ENCODE results near the gene CLASRP.
A peak's percentile ranks its signal among the peaks of the same experiment; 100 is the strongest.
"Not testable (repeated sequence)": the region's sequence is repeated elsewhere in the genome, so short reads cannot be mapped to it uniquely, and the experiment has no call there.

CLASRP gene

GRCh38 chr19:45117671-45118070 is 78.8 kb downstream of the CLASRP start:
- Histone ChIP-seq H3K4me3 (ENCODE audit: insufficient read depth, low read length, poor library complexity, severe bottlenecking) (no peak overlapping the region), H2AFZ (ENCODE audit: low read depth, low read length, severe bottlenecking) (no peak overlapping the region)

GRCh38 chr19:45118106-45118505 is 79.3 kb downstream of the CLASRP start:
- Histone ChIP-seq H3K4me2 (ENCODE audit: low read depth, low read length, poor library complexity, severe bottlenecking) (peak overlapping the region; percentile 24), H3F3A (ENCODE audit: insufficient read depth) (0 out of 2 replicates have a peak, but pooled peaks cover 7% of the 10 kb centered on the region), H3K36me3 (ENCODE audit: low read length) (no peaks in the 10 kb centered on the region), H3K27ac (ENCODE audit: low read depth, low read length) (peak overlapping the region; percentile 48), H3K79me2 (ENCODE audit: insufficient read depth, low read length) (peaks cover 42% of the 10 kb centered on the region; the same call in 1 of the 2 replicates), H3K27me3 (ENCODE audit: low read length) (no peaks in the 10 kb centered on the region), H3K4me3 (ENCODE audit: insufficient read depth, low read length, poor library complexity, severe bottlenecking) (no peak overlapping the region), H3K9me3 (ENCODE audit: insufficient read depth, low read length) (no peaks in the 10 kb centered on the region), H2AFZ (ENCODE audit: low read depth, low read length, severe bottlenecking) (no peak overlapping the region), H4K20me1 (ENCODE audit: low read depth, low read length) (peaks cover 7% of the 10 kb centered on the region), H3K9ac (ENCODE audit: low read length) (no peak overlapping the region), H3K9me2 (replicated peaks; ENCODE audit: insufficient read depth, low read length) (no peaks in the 10 kb centered on the region)
- TF ChIP-seq EZH2phosphoT487 (conservative IDR thresholded peaks at IDR 0.05; ENCODE audit: low read length): no peak
- TF ChIP-seq CTCF (IDR thresholded peaks at IDR 0.05; ENCODE audit: insufficient read depth, low read length, poor library complexity, severe bottlenecking): no peak

More at GRCh38 chr19:45117671-45118070, 78.8 kb downstream of the CLASRP start:
- H4K20me1 ChIP-seq (ENCODE audit: low read depth, low read length): peaks cover 7% of the 10 kb centered on the region
- no peak overlapping the region for H3K27ac ChIP-seq (ENCODE audit: low read depth, low read length)
- H3K9me3 ChIP-seq (ENCODE audit: insufficient read depth, low read length): no peaks in the 10 kb centered on the region
- H3K36me3 ChIP-seq (ENCODE audit: low read length): no peaks in the 10 kb centered on the region
- TF ChIP-seq CTCF (IDR thresholded peaks at IDR 0.05; ENCODE audit: insufficient read depth, low read length, poor library complexity, severe bottlenecking) (no peak), EZH2phosphoT487 (conservative IDR thresholded peaks at IDR 0.05; ENCODE audit: low read length) (no peak)
- H3K79me2 ChIP-seq (ENCODE audit: insufficient read depth, low read length): peaks cover 45% of the 10 kb centered on the region; the same call in 1 of the 2 replicates
- no peak overlapping the region for H3K9ac ChIP-seq (ENCODE audit: low read length)
- H3K9me2 ChIP-seq (replicated peaks; ENCODE audit: insufficient read depth, low read length): no peaks in the 10 kb centered on the region
- H3F3A ChIP-seq (ENCODE audit: insufficient read depth): 0 out of 2 replicates have a peak, but pooled peaks cover 7% of the 10 kb centered on the region
- H3K27me3 ChIP-seq (ENCODE audit: low read length): no peaks in the 10 kb centered on the region
- H3K4me2 ChIP-seq (ENCODE audit: low read depth, low read length, poor library complexity, severe bottlenecking): no peak overlapping the region

- Histone ChIP-seq H3K27ac (ENCODE audit: low read depth, low read length) (peak overlapping the region; percentile 48), H3K9ac (ENCODE audit: low read length) (0 out of 2 replicates have a peak overlapping the region, but pooled peaks have one; percentile 12), H3K4me2 (ENCODE audit: low read depth, low read length, poor library complexity, severe bottlenecking) (peak overlapping the region; percentile 24), H3K79me2 (ENCODE audit: insufficient read depth, low read length) (peaks cover 41% of the 10 kb centered on the region; the same call in 1 of the 2 replicates)
- H3K9me2 ChIP-seq (replicated peaks; ENCODE audit: insufficient read depth, low read length); H3K27me3 ChIP-seq (ENCODE audit: low read length); H3K9me3 ChIP-seq (ENCODE audit: insufficient read depth, low read length); H2AFZ ChIP-seq (ENCODE audit: low read depth, low read length, severe bottlenecking); H3F3A ChIP-seq (ENCODE audit: insufficient read depth); H3K4me3 ChIP-seq (ENCODE audit: insufficient read depth, low read length, poor library complexity, severe bottlenecking); H3K36me3 ChIP-seq (ENCODE audit: low read length); H4K20me1 ChIP-seq (ENCODE audit: low read depth, low read length): not testable (repeated sequence)
Measured at GRCh38 chr19:45118591-45119355, 79.9 kb downstream of the CLASRP start.

- H3K36me3 ChIP-seq (ENCODE audit: low read length): no peaks in the 10 kb centered on the region
- H3K79me2 ChIP-seq (ENCODE audit: insufficient read depth, low read length): peaks cover 38% of the 10 kb centered on the region; the same call in 1 of the 2 replicates
- no peak overlapping the region for H3K9ac ChIP-seq (ENCODE audit: low read length)
- no peak overlapping the region for H3K27ac ChIP-seq (ENCODE audit: low read depth, low read length)
- no peak overlapping the region for H2AFZ ChIP-seq (ENCODE audit: low read depth, low read length, severe bottlenecking)
- peaks cover 7% of the 10 kb centered on the region for H4K20me1 ChIP-seq (ENCODE audit: low read depth, low read length)
- no peak for TF ChIP-seq CTCF (IDR thresholded peaks at IDR 0.05; ENCODE audit: insufficient read depth, low read length, poor library complexity, severe bottlenecking)
- no peak for TF ChIP-seq EZH2phosphoT487 (conservative IDR thresholded peaks at IDR 0.05; ENCODE audit: low read length)
- H3K4me2 ChIP-seq (ENCODE audit: low read depth, low read length, poor library complexity, severe bottlenecking): peak overlapping the region; percentile 24
- H3K9me2 ChIP-seq (replicated peaks; ENCODE audit: insufficient read depth, low read length): no peaks in the 10 kb centered on the region
- no peak overlapping the region for H3K4me3 ChIP-seq (ENCODE audit: insufficient read depth, low read length, poor library complexity, severe bottlenecking)
- no peaks in the 10 kb centered on the region for H3K9me3 ChIP-seq (ENCODE audit: insufficient read depth, low read length)
- H3F3A ChIP-seq (ENCODE audit: insufficient read depth): 0 out of 2 replicates have a peak, but pooled peaks cover 7% of the 10 kb centered on the region
- H3K27me3 ChIP-seq (ENCODE audit: low read length): no peaks in the 10 kb centered on the region
Measured at GRCh38 chr19:45119582-45119981, 80.7 kb downstream of the CLASRP start.

All from SU-DHL-6 (cell line).